GM12891 (cell line): Measurements from ENCODE around the gene SV2C. TPM values are rescaled to one million over a fixed set of nuclear protein-coding genes. Genes with fewer than 3 reads are reported as not detected.
A peak's percentile ranks its signal among the peaks of the same experiment; 100 is the strongest.
"Not testable (repeated sequence)": the region's sequence is repeated elsewhere in the genome, so short reads cannot be mapped to it uniquely, and the experiment has no call there.

Source experiments
- DNase-seq: peaks from one replicate; pipeline ENCODE4 v3.0.0; 2011; ENCODE audit warnings: low spot score; ENCODE audit not compliant: insufficient read length
- FAIRE-seq: peaks from 2 replicates; lab custom pipeline; 2011; peaks lifted over from hg19 to GRCh38; lab: Jason Lieb, UNC
- PAX5 ChIP-seq: IDR thresholded peaks from 2 replicates; pipeline ENCODE4 v1.6.1; 2011; ENCODE audit warnings: low read length, moderate library complexity, mild to moderate bottlenecking; ENCODE audit not compliant: insufficient read depth, severe bottlenecking
- POLR2A ChIP-seq: IDR thresholded peaks from 2 replicates; pipeline ENCODE4 v1.6.1; 2011; ENCODE audit warnings: low read depth, low read length, control low read depth
- POLR2AphosphoS5 ChIP-seq: IDR thresholded peaks from 2 replicates; pipeline ENCODE4 v1.6.1; 2011; ENCODE audit warnings: low read depth, low read length, control low read depth
- POU2F2 ChIP-seq: IDR thresholded peaks from 2 replicates; pipeline ENCODE4 v1.6.1; 2011; ENCODE audit warnings: low read depth, mild to moderate bottlenecking, control low read depth, low read length, moderate library complexity
- SPI1 ChIP-seq: IDR thresholded peaks from 2 replicates; pipeline ENCODE4 v1.6.1; 2011; ENCODE audit warnings: low read depth, low read length, control low read depth
- TAF1 ChIP-seq: IDR thresholded peaks from 2 replicates; pipeline ENCODE4 v1.6.1; 2011; ENCODE audit warnings: low read depth, low read length, control low read depth
- polyA plus RNA-seq: library from polyadenylated mRNA; unstranded; fragments of >200 nt; gene quantifications from one replicate; pipeline ENCODE4 v1.2.1, GENCODE V29; 2012; ENCODE audit warnings: low read depth, missing spikeins, inconsistent platforms; ENCODE audit not compliant: missing spikeins

The SV2C gene, protein sequence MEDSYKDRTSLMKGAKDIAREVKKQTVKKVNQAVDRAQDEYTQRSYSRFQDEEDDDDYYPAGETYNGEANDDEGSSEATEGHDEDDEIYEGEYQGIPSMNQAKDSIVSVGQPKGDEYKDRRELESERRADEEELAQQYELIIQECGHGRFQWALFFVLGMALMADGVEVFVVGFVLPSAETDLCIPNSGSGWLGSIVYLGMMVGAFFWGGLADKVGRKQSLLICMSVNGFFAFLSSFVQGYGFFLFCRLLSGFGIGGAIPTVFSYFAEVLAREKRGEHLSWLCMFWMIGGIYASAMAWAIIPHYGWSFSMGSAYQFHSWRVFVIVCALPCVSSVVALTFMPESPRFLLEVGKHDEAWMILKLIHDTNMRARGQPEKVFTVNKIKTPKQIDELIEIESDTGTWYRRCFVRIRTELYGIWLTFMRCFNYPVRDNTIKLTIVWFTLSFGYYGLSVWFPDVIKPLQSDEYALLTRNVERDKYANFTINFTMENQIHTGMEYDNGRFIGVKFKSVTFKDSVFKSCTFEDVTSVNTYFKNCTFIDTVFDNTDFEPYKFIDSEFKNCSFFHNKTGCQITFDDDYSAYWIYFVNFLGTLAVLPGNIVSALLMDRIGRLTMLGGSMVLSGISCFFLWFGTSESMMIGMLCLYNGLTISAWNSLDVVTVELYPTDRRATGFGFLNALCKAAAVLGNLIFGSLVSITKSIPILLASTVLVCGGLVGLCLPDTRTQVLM
- not detected for polyA plus RNA-seq

DNA sequence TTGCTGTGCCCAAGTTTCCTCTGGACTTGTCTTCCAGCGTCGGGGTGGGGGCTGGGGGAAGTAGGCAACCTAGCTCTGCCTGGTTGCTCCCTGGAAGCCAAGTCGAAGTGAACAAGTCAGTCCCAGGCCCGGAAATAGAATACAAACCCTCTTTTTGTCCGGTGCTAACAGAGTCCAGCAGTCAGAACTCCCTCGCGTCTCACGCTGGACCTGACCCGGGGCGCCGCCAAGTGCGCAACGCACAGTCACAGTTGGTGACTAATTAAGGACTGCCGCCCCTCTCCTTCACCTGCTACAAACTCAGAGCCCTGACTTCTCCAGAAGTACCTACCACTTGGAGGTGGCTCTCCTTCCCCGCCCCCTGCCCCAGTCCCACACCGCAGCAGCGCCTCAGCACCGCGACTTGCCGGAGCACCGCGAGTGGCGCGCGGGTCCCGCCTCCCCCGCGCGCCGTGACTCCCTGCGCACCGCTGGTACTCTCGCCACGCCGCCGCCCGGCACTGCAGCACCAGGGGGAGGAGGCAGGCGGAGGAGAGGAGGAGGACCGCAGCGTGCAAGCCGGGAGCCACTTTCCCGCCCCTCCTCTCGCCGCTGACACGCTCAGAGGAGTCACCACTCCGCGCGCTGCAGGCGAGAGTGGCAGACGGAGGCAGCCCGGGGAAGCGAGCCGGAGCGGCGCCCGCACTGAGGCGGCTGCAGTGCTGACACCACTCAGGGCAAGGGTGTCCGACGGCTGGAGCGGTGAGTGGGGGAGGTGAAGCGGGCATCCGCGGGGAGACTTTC is at the start of gene SV2C:
SV2C (plus strand) TSS at position 612 of the 783 bp plus-strand sequence. CDS start 48,368 bp downstream, outside the sequence.
- FAIRE-seq (no peak), DNase-seq (peak; percentile 49)
- TF ChIP-seq POLR2AphosphoS5 (no peak), POLR2A (no peak), POU2F2 (no peak), TAF1 (no peak), PAX5 (no peak), SPI1 (no peak)

- not testable (repeated sequence) for FAIRE-seq, DNase-seq
Observed at GRCh38 chr5:76037736-76038151, 45.4 kb upstream of the SV2C start.

DNA sequence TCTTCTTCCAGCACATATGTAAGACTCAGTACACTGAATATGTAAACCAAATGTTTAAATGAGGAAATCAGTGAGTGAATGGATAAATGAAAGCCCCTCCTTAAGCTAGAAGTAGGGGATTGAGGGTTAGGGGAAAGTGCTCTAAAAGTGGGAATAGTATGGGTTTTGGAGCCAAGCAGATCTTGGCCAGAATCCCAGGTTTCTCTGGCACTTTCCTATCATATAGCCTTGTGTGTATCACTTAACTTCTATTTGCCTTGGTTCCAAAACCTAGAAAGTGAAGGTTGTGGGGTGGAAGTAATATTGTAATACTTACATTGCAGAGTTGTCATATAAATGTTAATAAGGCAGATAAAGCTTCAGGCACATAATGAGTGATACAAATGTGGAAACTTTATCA is 45.0 kb upstream of the SV2C start:
- TF ChIP-seq TAF1 (no peak), POLR2AphosphoS5 (no peak), PAX5 (no peak), POLR2A (no peak), SPI1 (no peak)
- no peak for FAIRE-seq
- DNase-seq = no peak

GRCh38 chr5:76040806-76041205 is 42.4 kb upstream of the SV2C start:
- FAIRE-seq (no peak), DNase-seq (no peak)
- no peak for TF ChIP-seq POU2F2
- no peak for TF ChIP-seq SPI1
- TF ChIP-seq TAF1 = no peak
- no peak for TF ChIP-seq POLR2AphosphoS5
- TF ChIP-seq POLR2A = no peak
- no peak for TF ChIP-seq PAX5

GRCh38 chr5:76041863-76042262 is 41.3 kb upstream of the SV2C start:
- no peak for FAIRE-seq
- no peak for TF ChIP-seq POLR2AphosphoS5
- TF ChIP-seq TAF1 = no peak
- no peak for TF ChIP-seq POU2F2
- TF ChIP-seq POLR2A = no peak
- TF ChIP-seq SPI1 = no peak
- no peak for TF ChIP-seq PAX5
- DNase-seq = no peak

DNA sequence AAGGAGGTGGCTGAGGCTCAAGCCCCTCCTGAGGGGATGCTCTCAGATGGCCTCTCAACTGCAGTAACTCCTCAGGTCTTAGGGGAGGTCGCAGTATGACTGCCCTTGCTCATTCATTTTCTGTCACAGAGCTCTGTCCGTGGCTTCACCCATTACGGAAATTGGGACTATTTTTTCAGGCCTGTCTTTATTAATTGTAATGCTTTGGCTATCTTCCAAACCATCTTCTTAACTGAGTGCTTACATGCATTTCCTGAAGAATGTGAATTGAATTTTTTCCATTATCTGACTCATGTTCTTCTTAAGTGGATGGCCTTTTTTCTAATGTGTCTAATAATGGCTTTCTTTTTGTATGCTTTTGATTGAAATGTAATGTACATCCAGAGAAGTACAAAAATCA is 36.4 kb upstream of the SV2C start:
- TF ChIP-seq POU2F2 (no peak), POLR2AphosphoS5 (no peak), SPI1 (no peak), TAF1 (no peak), PAX5 (no peak), POLR2A (no peak)
- no peak for DNase-seq
- FAIRE-seq = no peak

GRCh38 chr5:76050134-76050533 is 33.0 kb upstream of the SV2C start:
- FAIRE-seq (no peak), DNase-seq (no peak)
- TF ChIP-seq PAX5 (no peak), POLR2AphosphoS5 (no peak), SPI1 (no peak), POU2F2 (no peak), POLR2A (no peak), TAF1 (no peak)

GRCh38 chr5:76062502-76063041 is 20.6 kb upstream of the SV2C start:
- TF ChIP-seq POLR2AphosphoS5 (no peak), POU2F2 (no peak), SPI1 (no peak), POLR2A (no peak), PAX5 (no peak), TAF1 (no peak)
- FAIRE-seq (no peak), DNase-seq (no peak)

GRCh38 chr5:76065258-76065657 is 17.9 kb upstream of the SV2C start:
- TF ChIP-seq POLR2A (no peak), TAF1 (no peak), POLR2AphosphoS5 (no peak), PAX5 (no peak), POU2F2 (no peak), SPI1 (no peak)
- FAIRE-seq = no peak
- no peak for DNase-seq
